ENCODE measurements around the gene MAPK8IP3.
"Not testable (repeated sequence)": the region's sequence is repeated elsewhere in the genome, so short reads cannot be mapped to it uniquely, and the experiment has no call there.

MAPK8IP3 gene

GRCh38 chr16:1793578-1794220 is 87.7 kb downstream of the MAPK8IP3 start, which contains the start of gene IGFALS:
IGFALS (minus strand) TSS chr16:1793705; CDS start chr16:1793652, 53 bp downstream.
- Histone ChIP-seq H3K4me1 (ENCODE audit: control insufficient read depth, insufficient read depth, low read length) (no peaks in the 10 kb centered on the region), H3K27ac (ENCODE audit: low read depth, low read length) (no peak within 1 kb of the TSS), H3K36me3 (ENCODE audit: control insufficient read depth, insufficient read depth, low read length) (peaks cover 3% of the 10 kb centered on the region), H3K27me3 (ENCODE audit: control insufficient read depth, insufficient read depth, low read length) (no peaks in the 10 kb centered on the region), H3K4me3 (ENCODE audit: low read length) (no peak within 1 kb of the TSS), H3K9ac (ENCODE audit: low read length) (no peak within 1 kb of the TSS)

GRCh38 chr16:1794221-1794871 is 88.4 kb downstream of the MAPK8IP3 start:
- Histone ChIP-seq H3K36me3 (ENCODE audit: control insufficient read depth, insufficient read depth, low read length) (no peaks in the 10 kb centered on the region), H3K4me3 (ENCODE audit: low read length) (no peak overlapping the region), H3K27me3 (ENCODE audit: control insufficient read depth, insufficient read depth, low read length) (no peaks in the 10 kb centered on the region), H3K9ac (ENCODE audit: low read length) (no peak overlapping the region), H3K4me1 (ENCODE audit: control insufficient read depth, insufficient read depth, low read length) (no peaks in the 10 kb centered on the region), H3K27ac (ENCODE audit: low read depth, low read length) (no peak overlapping the region)

- no peak overlapping the region for H3K4me3 ChIP-seq (ENCODE audit: low read length)
These were observed 89.1 kb downstream of the MAPK8IP3 start for GRCh38 chr16:1794908-1795666.

GRCh38 chr16:1799263-1799662 is 93.3 kb downstream of the MAPK8IP3 start:
- not testable (repeated sequence) for H3K36me3 ChIP-seq (ENCODE audit: control insufficient read depth, insufficient read depth, low read length); H3K4me1 ChIP-seq (ENCODE audit: control insufficient read depth, insufficient read depth, low read length); H3K4me3 ChIP-seq (ENCODE audit: low read length); H3K9ac ChIP-seq (ENCODE audit: low read length); H3K27ac ChIP-seq (ENCODE audit: low read depth, low read length); H3K27me3 ChIP-seq (ENCODE audit: control insufficient read depth, insufficient read depth, low read length)

More at GRCh38 chr16:1794908-1795666, 89.1 kb downstream of the MAPK8IP3 start:
- H3K4me1 ChIP-seq (ENCODE audit: control insufficient read depth, insufficient read depth, low read length): no peaks in the 10 kb centered on the region
- H3K36me3 ChIP-seq (ENCODE audit: control insufficient read depth, insufficient read depth, low read length): no peaks in the 10 kb centered on the region
- H3K27me3 ChIP-seq (ENCODE audit: control insufficient read depth, insufficient read depth, low read length): no peaks in the 10 kb centered on the region
- no peak overlapping the region for H3K9ac ChIP-seq (ENCODE audit: low read length)
- no peak overlapping the region for H3K27ac ChIP-seq (ENCODE audit: low read depth, low read length)

- Histone ChIP-seq H3K4me3 (ENCODE audit: low read length) (no peak overlapping the region), H3K27me3 (ENCODE audit: control insufficient read depth, insufficient read depth, low read length) (no peaks in the 10 kb centered on the region)
These were observed 94.7 kb downstream of the MAPK8IP3 start for GRCh38 chr16:1800701-1801100.

GRCh38 chr16:1807626-1808025 is 101.6 kb downstream of the MAPK8IP3 start:
- Histone ChIP-seq H3K27me3 (ENCODE audit: control insufficient read depth, insufficient read depth, low read length) (no peaks in the 10 kb centered on the region), H3K4me1 (ENCODE audit: control insufficient read depth, insufficient read depth, low read length) (no peaks in the 10 kb centered on the region), H3K4me3 (ENCODE audit: low read length) (no peak overlapping the region), H3K36me3 (ENCODE audit: control insufficient read depth, insufficient read depth, low read length) (peaks cover 20% of the 10 kb centered on the region), H3K9ac (ENCODE audit: low read length) (no peak overlapping the region), H3K27ac (ENCODE audit: low read depth, low read length) (no peak overlapping the region)

More at GRCh38 chr16:1800701-1801100, 94.7 kb downstream of the MAPK8IP3 start:
- Histone ChIP-seq H3K4me1 (ENCODE audit: control insufficient read depth, insufficient read depth, low read length) (no peaks in the 10 kb centered on the region), H3K27ac (ENCODE audit: low read depth, low read length) (no peak overlapping the region), H3K9ac (ENCODE audit: low read length) (no peak overlapping the region), H3K36me3 (ENCODE audit: control insufficient read depth, insufficient read depth, low read length) (no peaks in the 10 kb centered on the region)

GRCh38 chr16:1808691-1809090 is 102.7 kb downstream of the MAPK8IP3 start:
- H3K27ac ChIP-seq (ENCODE audit: low read depth, low read length): no peak overlapping the region
- H3K36me3 ChIP-seq (ENCODE audit: control insufficient read depth, insufficient read depth, low read length): peaks cover 20% of the 10 kb centered on the region
- no peaks in the 10 kb centered on the region for H3K4me1 ChIP-seq (ENCODE audit: control insufficient read depth, insufficient read depth, low read length)
- H3K9ac ChIP-seq (ENCODE audit: low read length): no peak overlapping the region
- H3K4me3 ChIP-seq (ENCODE audit: low read length): no peak overlapping the region
- no peaks in the 10 kb centered on the region for H3K27me3 ChIP-seq (ENCODE audit: control insufficient read depth, insufficient read depth, low read length)

GRCh38 chr16:1809281-1809801 is 103.3 kb downstream of the MAPK8IP3 start:
- no peak overlapping the region for H3K27ac ChIP-seq (ENCODE audit: low read depth, low read length)
- no peaks in the 10 kb centered on the region for H3K4me1 ChIP-seq (ENCODE audit: control insufficient read depth, insufficient read depth, low read length)
- H3K27me3 ChIP-seq (ENCODE audit: control insufficient read depth, insufficient read depth, low read length): no peaks in the 10 kb centered on the region
- H3K9ac ChIP-seq (ENCODE audit: low read length): no peak overlapping the region
- no peak overlapping the region for H3K4me3 ChIP-seq (ENCODE audit: low read length)
- H3K36me3 ChIP-seq (ENCODE audit: control insufficient read depth, insufficient read depth, low read length): peaks cover 20% of the 10 kb centered on the region

- H3K4me1 ChIP-seq (ENCODE audit: control insufficient read depth, insufficient read depth, low read length): no peaks in the 10 kb centered on the region
- no peak overlapping the region for H3K9ac ChIP-seq (ENCODE audit: low read length)
- H3K27me3 ChIP-seq (ENCODE audit: control insufficient read depth, insufficient read depth, low read length): no peaks in the 10 kb centered on the region
- no peak overlapping the region for H3K27ac ChIP-seq (ENCODE audit: low read depth, low read length)
- H3K4me3 ChIP-seq (ENCODE audit: low read length): no peak overlapping the region
- peaks cover 20% of the 10 kb centered on the region for H3K36me3 ChIP-seq (ENCODE audit: control insufficient read depth, insufficient read depth, low read length)
These were observed 104.1 kb downstream of the MAPK8IP3 start for GRCh38 chr16:1810106-1810505.

GRCh38 chr16:1810536-1810935 is 104.5 kb downstream of the MAPK8IP3 start:
- peaks cover 20% of the 10 kb centered on the region for H3K36me3 ChIP-seq (ENCODE audit: control insufficient read depth, insufficient read depth, low read length)
- no peak overlapping the region for H3K9ac ChIP-seq (ENCODE audit: low read length)

GRCh38 chr16:1812732-1813163 is 106.8 kb downstream of the MAPK8IP3 start:
- Histone ChIP-seq H3K4me3 (ENCODE audit: low read length) (no peak overlapping the region), H3K27ac (ENCODE audit: low read depth, low read length) (no peak overlapping the region), H3K36me3 (ENCODE audit: control insufficient read depth, insufficient read depth, low read length) (peaks cover 27% of the 10 kb centered on the region), H3K9ac (ENCODE audit: low read length) (no peak overlapping the region), H3K27me3 (ENCODE audit: control insufficient read depth, insufficient read depth, low read length) (no peaks in the 10 kb centered on the region), H3K4me1 (ENCODE audit: control insufficient read depth, insufficient read depth, low read length) (no peaks in the 10 kb centered on the region)

More at GRCh38 chr16:1810536-1810935, 104.5 kb downstream of the MAPK8IP3 start:
- H3K27me3 ChIP-seq (ENCODE audit: control insufficient read depth, insufficient read depth, low read length): no peaks in the 10 kb centered on the region
- no peak overlapping the region for H3K27ac ChIP-seq (ENCODE audit: low read depth, low read length)
- no peak overlapping the region for H3K4me3 ChIP-seq (ENCODE audit: low read length)
- no peaks in the 10 kb centered on the region for H3K4me1 ChIP-seq (ENCODE audit: control insufficient read depth, insufficient read depth, low read length)

- Histone ChIP-seq H3K36me3 (ENCODE audit: control insufficient read depth, insufficient read depth, low read length) (peaks cover 22% of the 10 kb centered on the region), H3K27me3 (ENCODE audit: control insufficient read depth, insufficient read depth, low read length) (no peaks in the 10 kb centered on the region), H3K4me3 (ENCODE audit: low read length) (no peak overlapping the region), H3K9ac (ENCODE audit: low read length) (no peak overlapping the region), H3K27ac (ENCODE audit: low read depth, low read length) (no peak overlapping the region), H3K4me1 (ENCODE audit: control insufficient read depth, insufficient read depth, low read length) (no peaks in the 10 kb centered on the region)
These were observed 109.5 kb downstream of the MAPK8IP3 start for GRCh38 chr16:1815461-1815860.

All from rectal smooth muscle tissue (tissue), 1 donor.